ENCODE measurements around the gene REXO5. TPM values are rescaled to one million over a fixed set of nuclear protein-coding genes. Genes with fewer than 3 reads are reported as not detected.

REXO5 gene
- total and polyA plus RNA-seq, 2 donors (not counting 1 experiment from before 2014, with no cell fraction given), result 0.42 to 1.3 TPM

GRCh38 chr16:20875355-20875650 lies 69.0 kb downstream of the REXO5 start:
- intact Hi-C loops (cut with micrococcal nuclease), result no loop called here
- Histone ChIP-seq H3K9me3 (ENCODE audit: control extremely low read depth in 1 of 3, control insufficient read depth in 2 of 3, insufficient read depth in 1 of 3, low read length in 2 of 3) (no peaks in the 10 kb centered on the region), H3K36me3 (replicated peaks in 1 of 2; ENCODE audit: control extremely low read depth in 1 of 2, control insufficient read depth in 1 of 2, extremely low read depth in 1 of 2, insufficient read depth in 2 of 2, low read length in 1 of 2) (no peaks in the 10 kb centered on the region), H3K4me3 (ENCODE audit: control extremely low read depth in 1 of 5, extremely low read depth in 1 of 5, insufficient read depth in 1 of 5, low read depth in 2 of 5, low read length in 4 of 5) (no peak overlapping the region), H3K79me2 (ENCODE audit: control insufficient read depth, insufficient read depth, low read length) (peaks cover 50% of the 10 kb centered on the region), H3K9ac (ENCODE audit: low read length) (peak overlapping the region; percentile 49), H3K4me2 (replicated peaks; ENCODE audit: low read depth, low read length, poor library complexity, severe bottlenecking) (peak overlapping the region; percentile 70), H4K20me1 (ENCODE audit: control insufficient read depth, insufficient read depth, low read length, poor library complexity, severe bottlenecking) (peaks cover 14% of the 10 kb centered on the region), H3K4me1 (ENCODE audit: control insufficient read depth in 2 of 2, insufficient read depth in 2 of 2, low read length in 2 of 2) (peaks cover 26 to 27% of the 10 kb centered on the region in 2 donors), H2AFZ (ENCODE audit: insufficient read depth, low read depth, low read length, poor library complexity, severe bottlenecking) (no peak overlapping the region), H3K27me3 (replicated peaks in 1 of 4; ENCODE audit: control extremely low read depth in 1 of 4, control insufficient read depth in 3 of 4, insufficient read depth in 4 of 4, low read length in 3 of 4) (no peaks in the 10 kb centered on the region), H3K27ac (ENCODE audit: low read length in 2 of 2) (peak overlapping the region in 1 of 2 donors; percentile 57)
- WGBS (ENCODE audit: insufficient coverage), result no CpG with 5 or more reads among the region's 1 CpG
- POLR2A ChIA-PET, result no interaction called here
- CTCF ChIA-PET, result interaction anchor here (0.6 to 3.3 kb wide), 6 partner anchors 10 to 122 kb away, joined by 3 to 46 read pairs (median 4); no protein-coding TSS in a partner anchor
- H3K4me1 Mint-ChIP-seq, result peaks cover 36% of the 10 kb centered on the region
- DNase-seq, result peak; percentile 16
- ATAC-seq (ENCODE audit: low read depth), result no peak
- H3K27me3 Mint-ChIP-seq, result no peaks in the 10 kb centered on the region
- peak overlapping the region; percentile 79 for H3K27ac Mint-ChIP-seq
- peak overlapping the region; percentile 64 for H3K4me3 Mint-ChIP-seq
- no peak for TF ChIP-seq EZH2 (IDR thresholded peaks at IDR 0.05; ENCODE audit: borderline replicate concordance, insufficient read depth, low read depth, low read length, poor library complexity, severe bottlenecking)
- TF ChIP-seq CTCF (IDR thresholded peaks at IDR 0.05), result no peak
- no peaks in the 10 kb centered on the region for H3K9me3 Mint-ChIP-seq (ENCODE audit: insufficient read depth)

DNA sequence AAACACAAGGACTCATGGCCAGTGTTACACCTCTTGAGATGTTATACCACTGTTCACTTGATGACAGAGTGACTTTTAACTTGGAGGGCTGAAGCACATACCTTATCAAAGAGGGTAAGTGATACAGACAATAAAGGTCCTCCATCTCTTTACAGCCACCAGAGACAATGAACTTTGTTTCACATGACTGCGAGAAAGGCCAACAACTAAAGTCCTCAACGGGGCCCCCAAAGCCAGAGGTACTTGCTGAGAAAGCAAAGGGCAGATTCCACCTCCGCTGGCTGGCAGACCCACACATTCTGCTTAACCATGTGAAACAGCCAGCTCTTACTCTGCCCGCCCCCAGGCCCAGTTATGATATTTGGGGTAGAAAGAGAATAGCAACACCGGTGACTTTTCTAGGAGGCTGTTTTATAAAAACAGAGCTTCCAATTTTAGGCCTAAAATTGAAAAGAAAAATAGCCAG lies 72.4 kb downstream of the REXO5 start:
- Histone ChIP-seq H3K4me1 (ENCODE audit: control insufficient read depth in 2 of 2, insufficient read depth in 2 of 2, low read length in 2 of 2) (peaks cover 18 to 21% of the 10 kb centered on the region in 2 donors), H3K79me2 (ENCODE audit: control insufficient read depth, insufficient read depth, low read length) (peaks cover 27% of the 10 kb centered on the region), H2AFZ (ENCODE audit: insufficient read depth, low read depth, low read length, poor library complexity, severe bottlenecking) (no peak overlapping the region), H3K4me3 (ENCODE audit: control extremely low read depth in 1 of 5, extremely low read depth in 1 of 5, insufficient read depth in 1 of 5, low read depth in 2 of 5, low read length in 4 of 5) (no peak overlapping the region), H3K27me3 (replicated peaks in 1 of 4; ENCODE audit: control extremely low read depth in 1 of 4, control insufficient read depth in 3 of 4, insufficient read depth in 4 of 4, low read length in 3 of 4) (no peaks in the 10 kb centered on the region), H3K4me2 (replicated peaks; ENCODE audit: low read depth, low read length, poor library complexity, severe bottlenecking) (no peak overlapping the region), H3K9ac (ENCODE audit: low read length) (no peak overlapping the region), H3K27ac (ENCODE audit: low read length in 2 of 2) (no peak overlapping the region), H4K20me1 (ENCODE audit: control insufficient read depth, insufficient read depth, low read length, poor library complexity, severe bottlenecking) (no peaks in the 10 kb centered on the region), H3K36me3 (replicated peaks in 1 of 2; ENCODE audit: control extremely low read depth in 1 of 2, control insufficient read depth in 1 of 2, extremely low read depth in 1 of 2, insufficient read depth in 2 of 2, low read length in 1 of 2) (no peaks in the 10 kb centered on the region), H3K9me3 (ENCODE audit: control extremely low read depth in 1 of 3, control insufficient read depth in 2 of 3, insufficient read depth in 1 of 3, low read length in 2 of 3) (no peaks in the 10 kb centered on the region)
- POLR2A ChIA-PET, result no interaction called here
- ATAC-seq (ENCODE audit: low read depth) (no peak), DNase-seq (no peak)
- Mint-ChIP-seq H3K27me3 (no peaks in the 10 kb centered on the region), H3K9me3 (ENCODE audit: insufficient read depth) (no peaks in the 10 kb centered on the region), H3K4me3 (no peak overlapping the region), H3K27ac (no peak overlapping the region), H3K4me1 (peaks cover 28% of the 10 kb centered on the region)
- intact Hi-C loops (cut with micrococcal nuclease), result no loop called here
- 86% methylated on average over 2 of the region's 5 CpGs for WGBS (ENCODE audit: insufficient coverage)
- CTCF ChIA-PET, result interaction anchor here (1.8 kb wide), 1 partner anchor 28 kb away, joined by 4 read pairs; no protein-coding TSS in a partner anchor
- TF ChIP-seq CTCF (IDR thresholded peaks at IDR 0.05), result no peak
- TF ChIP-seq EZH2 (IDR thresholded peaks at IDR 0.05; ENCODE audit: borderline replicate concordance, insufficient read depth, low read depth, low read length, poor library complexity, severe bottlenecking), result no peak

All from B cell (primary cell).